C1 segment of cervical spinal cord (tissue), 14 donors: ENCODE data around the gene DRP2.
"Not testable (repeated sequence)": the region's sequence is repeated elsewhere in the genome, so short reads cannot be mapped to it uniquely, and the experiment has no call there.

Experiments
- DNase-seq, 14 donors: peaks; one replicate each; lab custom pipeline; 2025; lab: John Stamatoyannopoulos, UW

DRP2 gene, protein sequence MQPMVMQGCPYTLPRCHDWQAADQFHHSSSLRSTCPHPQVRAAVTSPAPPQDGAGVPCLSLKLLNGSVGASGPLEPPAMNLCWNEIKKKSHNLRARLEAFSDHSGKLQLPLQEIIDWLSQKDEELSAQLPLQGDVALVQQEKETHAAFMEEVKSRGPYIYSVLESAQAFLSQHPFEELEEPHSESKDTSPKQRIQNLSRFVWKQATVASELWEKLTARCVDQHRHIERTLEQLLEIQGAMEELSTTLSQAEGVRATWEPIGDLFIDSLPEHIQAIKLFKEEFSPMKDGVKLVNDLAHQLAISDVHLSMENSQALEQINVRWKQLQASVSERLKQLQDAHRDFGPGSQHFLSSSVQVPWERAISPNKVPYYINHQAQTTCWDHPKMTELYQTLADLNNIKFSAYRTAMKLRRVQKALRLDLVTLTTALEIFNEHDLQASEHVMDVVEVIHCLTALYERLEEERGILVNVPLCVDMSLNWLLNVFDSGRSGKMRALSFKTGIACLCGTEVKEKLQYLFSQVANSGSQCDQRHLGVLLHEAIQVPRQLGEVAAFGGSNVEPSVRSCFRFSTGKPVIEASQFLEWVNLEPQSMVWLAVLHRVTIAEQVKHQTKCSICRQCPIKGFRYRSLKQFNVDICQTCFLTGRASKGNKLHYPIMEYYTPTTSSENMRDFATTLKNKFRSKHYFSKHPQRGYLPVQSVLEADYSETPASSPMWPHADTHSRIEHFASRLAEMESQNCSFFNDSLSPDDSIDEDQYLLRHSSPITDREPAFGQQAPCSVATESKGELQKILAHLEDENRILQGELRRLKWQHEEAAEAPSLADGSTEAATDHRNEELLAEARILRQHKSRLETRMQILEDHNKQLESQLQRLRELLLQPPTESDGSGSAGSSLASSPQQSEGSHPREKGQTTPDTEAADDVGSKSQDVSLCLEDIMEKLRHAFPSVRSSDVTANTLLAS

DNA sequence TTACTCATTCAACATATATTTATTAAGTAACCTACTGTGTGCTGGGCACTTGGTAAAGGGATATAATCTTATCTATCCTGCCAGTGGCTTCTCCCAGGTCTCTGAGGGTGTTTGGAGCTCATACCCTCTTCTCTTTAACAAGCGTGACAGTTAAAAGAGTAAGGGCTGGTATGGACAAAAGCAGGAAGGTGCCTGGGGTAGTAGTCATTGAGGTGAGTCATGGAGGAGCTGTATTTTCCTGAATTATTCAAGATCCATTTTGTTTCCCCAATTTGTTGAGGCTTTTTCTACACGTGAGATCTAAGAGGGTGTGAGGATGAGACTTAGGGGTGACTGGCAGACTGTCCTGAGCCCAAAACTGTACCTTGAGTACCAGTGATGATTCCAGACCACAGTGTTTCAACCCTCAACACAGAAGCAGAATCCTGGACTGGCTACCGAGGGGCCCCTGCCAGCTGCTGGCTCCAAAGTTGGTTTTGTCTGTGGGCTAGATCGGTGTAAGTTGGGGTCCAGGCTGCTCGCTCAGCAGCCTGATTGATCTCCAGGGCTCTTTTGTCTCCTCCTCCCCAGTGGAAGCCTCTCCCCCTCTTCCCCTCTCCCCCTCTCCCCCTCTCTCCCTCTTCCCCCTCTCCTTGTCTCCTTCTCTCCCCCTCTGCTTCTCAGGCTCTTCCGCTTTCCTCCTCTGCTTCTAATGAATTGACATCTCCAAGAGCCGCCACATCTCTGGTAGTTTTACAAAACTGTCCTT is at the start of gene DRP2:
TSS of gene DRP2 (plus strand) at position 671 of the 748 bp plus-strand sequence. CDS start 11,862 bp downstream, outside the sequence.
- no peak for DNase-seq

- no peak for DNase-seq
Observed at GRCh38 chrX:101171883-101172400, 47.6 kb upstream of the DRP2 start.

DNA sequence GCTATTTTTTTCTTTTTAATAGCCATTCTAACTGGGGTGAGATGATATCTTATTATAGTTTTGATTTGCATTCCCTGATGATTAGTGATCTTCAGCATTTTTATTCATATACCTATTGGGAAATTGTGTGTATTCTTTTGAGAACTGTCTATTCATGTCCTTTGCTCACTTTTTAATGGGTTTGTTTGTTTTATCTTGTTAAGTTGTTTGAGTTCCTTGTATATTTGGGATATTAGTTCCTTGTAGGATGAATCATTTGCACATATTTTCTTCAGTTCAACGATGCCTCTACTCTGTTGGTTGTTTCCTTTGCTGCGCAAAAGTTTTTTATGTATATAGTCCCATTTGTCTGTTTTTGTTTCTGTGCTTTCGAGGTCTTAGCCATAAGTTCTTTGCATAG is 43.1 kb upstream of the DRP2 start:
- no peak for DNase-seq

GRCh38 chrX:101184876-101185275 is 34.7 kb upstream of the DRP2 start:
- DNase-seq: not testable (repeated sequence)

GRCh38 chrX:101187961-101188360 is 31.6 kb upstream of the DRP2 start:
- not testable (repeated sequence) for DNase-seq

- no peak for DNase-seq
Observed at GRCh38 chrX:101190736-101191135, 28.9 kb upstream of the DRP2 start.

- peak in 1 of 14 donors; percentile 1 for DNase-seq
Observed at GRCh38 chrX:101191217-101191750, 28.3 kb upstream of the DRP2 start.

- DNase-seq: no peak
Observed at GRCh38 chrX:101195442-101196173, 24.0 kb upstream of the DRP2 start.

GRCh38 chrX:101203761-101204351 is 15.7 kb upstream of the DRP2 start:
- no peak for DNase-seq

GRCh38 chrX:101206471-101206870 is 13.1 kb upstream of the DRP2 start:
- no peak for DNase-seq

- DNase-seq: no peak
Observed at GRCh38 chrX:101208152-101208905, 11.3 kb upstream of the DRP2 start.

GRCh38 chrX:101210630-101211029 is 9.0 kb upstream of the DRP2 start:
- DNase-seq: no peak

- no peak for DNase-seq
Observed at GRCh38 chrX:101217689-101218088, 1.9 kb upstream of the DRP2 start.

DNA sequence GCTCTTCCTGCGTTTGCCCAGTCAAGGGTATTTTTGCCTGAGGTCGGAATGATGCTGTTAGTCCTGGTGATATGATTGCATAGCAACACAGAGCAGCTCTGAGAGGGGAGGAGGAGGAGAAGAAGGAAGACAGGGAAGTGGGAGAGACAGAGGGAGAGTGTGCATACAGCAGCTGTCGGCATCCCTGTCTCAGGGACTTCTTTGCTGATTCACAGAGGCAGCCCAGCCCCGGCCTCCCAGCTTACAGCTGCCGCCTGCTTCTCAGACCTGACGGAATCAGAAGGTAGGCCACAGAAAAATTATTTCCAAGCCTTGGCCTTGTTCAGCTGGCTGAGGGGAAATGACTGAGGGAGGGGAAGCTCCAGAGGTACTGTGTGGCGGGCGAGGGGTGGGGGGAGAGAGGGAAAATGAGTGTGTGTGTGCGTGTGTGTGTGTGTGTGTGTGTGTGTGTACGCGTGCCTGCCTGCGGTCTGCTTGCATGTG is 319 bp downstream of the DRP2 start:
- DNase-seq: no peak

DNA sequence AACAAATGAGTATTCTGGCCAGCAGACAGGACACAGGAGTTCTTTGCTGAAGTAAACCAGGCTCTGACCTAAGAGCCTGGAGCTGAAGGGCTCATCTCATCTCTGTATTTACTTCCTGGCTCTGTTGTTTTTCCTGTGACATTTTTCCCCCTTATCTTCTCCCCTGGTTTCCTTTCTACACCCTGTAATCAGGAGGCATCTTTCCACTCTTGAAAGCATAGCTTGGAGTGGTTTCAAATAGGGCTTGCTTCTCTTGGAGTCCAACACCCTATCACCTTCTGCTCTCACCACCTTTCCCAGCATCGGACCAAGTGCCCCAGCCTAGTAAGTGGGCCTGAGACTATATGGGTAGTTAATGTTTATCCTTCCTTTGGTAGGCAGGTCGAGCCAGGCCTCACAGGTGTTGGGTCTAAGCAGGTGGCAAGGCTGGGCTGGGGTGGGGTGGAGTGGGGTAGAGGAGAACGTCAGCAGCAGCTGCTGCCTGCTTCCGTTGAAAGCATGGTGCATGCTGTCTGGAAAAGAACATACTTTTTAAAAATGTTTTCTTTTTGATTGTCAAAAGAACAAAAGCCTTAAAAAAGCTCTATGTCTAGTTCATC is 1.2 kb downstream of the DRP2 start:
- no peak for DNase-seq

DNA sequence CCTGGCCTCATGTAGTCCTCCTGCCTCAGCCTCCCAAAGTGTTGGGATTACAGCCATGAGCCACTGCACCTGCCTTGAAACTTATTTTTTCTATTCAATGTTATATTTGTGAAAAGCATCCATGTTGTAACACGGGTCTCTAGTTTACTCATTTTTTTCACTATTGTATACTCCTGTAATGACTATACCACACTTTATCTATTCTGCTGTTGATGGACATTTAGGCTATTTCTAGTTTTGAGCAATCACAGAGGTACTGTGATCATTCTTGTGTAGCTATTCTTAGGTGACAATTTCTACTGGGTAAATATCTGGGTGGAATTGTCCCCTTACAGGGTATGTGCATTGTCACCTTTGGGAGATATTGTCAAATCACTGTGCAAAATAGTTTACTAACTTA is 3.6 kb downstream of the DRP2 start:
- DNase-seq: no peak

DNA sequence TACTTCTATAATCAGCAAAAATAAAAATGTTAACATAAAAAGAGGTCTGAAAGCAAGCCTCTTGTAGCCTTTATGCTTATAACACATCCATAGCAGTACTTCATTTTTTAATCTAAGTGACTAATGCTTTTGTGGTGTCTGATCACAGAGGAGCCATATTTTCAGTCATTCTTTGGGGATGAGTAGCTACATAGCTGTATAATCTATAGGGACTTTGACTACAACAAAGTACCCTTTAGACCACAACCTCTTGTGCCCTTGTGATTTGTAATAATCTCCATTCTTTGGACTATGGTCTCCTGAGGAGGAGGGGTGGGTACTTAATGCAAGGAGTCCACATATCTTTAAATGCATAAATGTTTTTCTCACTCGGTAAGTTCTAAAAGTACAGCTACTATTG is 9.6 kb downstream of the DRP2 start:
- no peak for DNase-seq

DNA sequence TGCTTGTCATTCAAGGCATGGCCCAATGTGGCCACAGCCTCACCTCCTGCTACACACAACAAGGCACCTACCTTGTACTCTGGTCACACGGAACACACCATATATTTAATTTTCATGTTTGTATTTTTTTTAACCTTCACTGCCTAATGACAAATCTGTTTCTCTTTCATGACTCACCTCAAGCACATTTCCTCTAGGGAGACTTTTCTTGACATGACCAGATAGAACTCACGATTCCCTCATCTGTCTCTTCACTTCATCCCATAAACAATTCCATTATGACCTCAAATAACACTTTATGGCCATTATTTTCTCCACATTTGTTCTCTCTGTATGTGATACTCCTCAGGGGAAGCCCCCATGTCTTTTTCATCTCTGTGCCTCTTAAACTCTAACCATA is 11.1 kb downstream of the DRP2 start:
- DNase-seq: no peak

- DNase-seq: no peak
Observed at GRCh38 chrX:101231080-101231479, 11.5 kb downstream of the DRP2 start.
